HG03354 (cell line): ENCODE results near the gene ZNF417.
"Not testable (repeated sequence)": the region's sequence is repeated elsewhere in the genome, so short reads cannot be mapped to it uniquely, and the experiment has no call there.

Source experiments
- ATAC-seq: cut with Tn5 transposase; IDR thresholded peaks from one replicate; pipeline ENCODE4 v1.9.1; 2021; ENCODE audit warnings: mild to moderate bottlenecking; ENCODE audit not compliant: unreplicated experiment, poor library complexity, severe bottlenecking

ZNF417 gene

DNA sequence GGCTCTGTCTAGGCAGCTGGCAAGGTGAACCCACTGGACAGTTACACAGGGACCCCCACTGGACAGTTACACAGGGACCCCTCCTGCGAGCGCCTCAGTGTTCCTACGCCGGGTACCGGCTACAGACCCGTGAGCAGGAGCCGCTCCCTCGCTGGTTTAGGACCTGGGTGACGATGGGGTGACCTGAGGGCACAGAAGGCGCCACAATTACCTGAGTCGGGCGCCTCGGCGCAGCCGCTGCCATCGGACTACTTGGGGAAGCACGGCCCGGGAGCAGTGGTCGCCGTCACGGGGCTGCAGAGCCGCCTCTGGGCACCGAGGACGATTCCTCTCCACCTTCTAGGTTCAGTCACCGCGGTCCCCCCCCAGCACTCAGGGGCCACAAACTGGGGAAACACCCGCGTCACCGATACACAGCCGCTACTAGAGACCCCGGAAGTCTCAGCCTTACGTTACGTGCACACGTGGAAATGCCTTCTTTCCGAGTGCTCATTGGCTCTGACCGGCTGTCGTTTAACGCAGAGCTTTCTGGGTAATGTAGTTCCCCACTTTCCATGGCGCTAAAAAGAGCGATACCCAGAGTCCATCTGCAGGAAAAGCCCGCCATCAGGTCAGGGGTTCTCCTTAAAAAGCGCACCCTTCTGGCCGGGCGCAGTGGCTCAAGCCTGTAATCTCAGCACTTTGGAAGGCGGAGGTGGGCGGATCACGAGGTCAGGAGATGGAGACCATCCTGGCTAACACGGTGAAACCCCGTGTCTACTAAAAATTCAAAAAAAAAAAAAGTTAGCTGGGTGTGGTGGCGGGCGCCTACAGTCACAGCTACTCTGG lies at the start of gene ZNF417:
ZNF417 (minus strand) TSS at position 425 of the 828 bp plus-strand sequence; CDS start at position 244, 181 bp downstream.
- ATAC-seq, result peak; percentile 98

DNA sequence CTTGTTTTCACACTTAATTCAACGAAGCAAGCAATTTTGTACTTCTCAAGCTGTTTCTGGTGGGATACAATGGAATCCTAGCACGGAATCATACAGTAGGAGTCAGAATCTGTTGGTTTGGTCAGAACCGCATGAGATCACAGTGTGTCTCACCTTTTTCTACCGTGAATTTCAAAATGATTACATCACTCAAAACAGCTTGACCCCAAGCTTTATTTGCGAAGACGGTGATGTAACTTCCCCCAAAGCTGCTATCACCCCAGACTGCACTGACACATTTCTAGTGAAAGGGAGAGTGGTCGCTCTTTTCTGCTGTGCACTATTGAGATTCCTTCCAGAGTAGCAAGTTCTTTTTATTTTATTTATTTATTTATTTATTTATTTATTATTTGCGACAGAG lies 48.4 kb upstream of the ZNF417 start:
- no peak for ATAC-seq

DNA sequence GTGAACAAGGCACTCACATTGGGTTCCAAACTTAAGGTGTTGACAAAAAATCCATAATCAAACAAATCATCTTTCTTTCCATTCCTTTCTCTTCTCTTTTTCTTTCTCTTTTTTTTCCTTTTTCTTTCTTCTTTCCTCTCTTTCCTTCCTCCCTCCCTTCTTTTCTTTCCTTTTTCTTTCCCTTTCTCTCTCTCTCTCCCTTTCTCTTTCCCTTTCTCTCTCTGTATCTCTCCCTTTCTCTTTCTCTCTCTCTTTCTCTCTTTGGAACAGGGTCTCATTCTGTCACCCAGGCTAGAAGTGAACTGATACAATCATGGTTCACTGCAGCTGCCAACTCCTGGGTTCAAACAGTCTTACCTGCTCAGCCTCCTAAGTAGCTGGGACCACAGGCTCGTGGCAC lies 45.4 kb upstream of the ZNF417 start:
- no peak for ATAC-seq

DNA sequence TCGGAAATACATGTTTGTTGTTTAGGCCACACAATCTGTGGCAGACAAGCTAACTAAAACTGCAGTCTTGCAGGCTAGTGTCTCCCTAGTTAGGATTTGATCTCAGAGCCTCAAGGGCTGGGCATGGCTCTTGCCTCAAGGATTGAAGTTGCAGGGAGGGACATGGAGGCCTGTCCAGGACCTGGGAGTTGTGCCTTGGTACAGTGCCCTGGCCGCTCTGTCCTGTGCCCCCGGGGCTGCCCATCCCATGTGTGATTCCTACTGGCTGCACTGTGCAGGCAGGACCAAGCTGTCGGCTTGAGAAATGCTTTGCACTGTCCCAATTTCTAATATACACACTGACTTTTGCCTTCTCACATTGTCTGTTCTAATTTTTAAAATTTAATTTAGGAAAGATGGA lies 38.6 kb upstream of the ZNF417 start:
- no peak for ATAC-seq

DNA sequence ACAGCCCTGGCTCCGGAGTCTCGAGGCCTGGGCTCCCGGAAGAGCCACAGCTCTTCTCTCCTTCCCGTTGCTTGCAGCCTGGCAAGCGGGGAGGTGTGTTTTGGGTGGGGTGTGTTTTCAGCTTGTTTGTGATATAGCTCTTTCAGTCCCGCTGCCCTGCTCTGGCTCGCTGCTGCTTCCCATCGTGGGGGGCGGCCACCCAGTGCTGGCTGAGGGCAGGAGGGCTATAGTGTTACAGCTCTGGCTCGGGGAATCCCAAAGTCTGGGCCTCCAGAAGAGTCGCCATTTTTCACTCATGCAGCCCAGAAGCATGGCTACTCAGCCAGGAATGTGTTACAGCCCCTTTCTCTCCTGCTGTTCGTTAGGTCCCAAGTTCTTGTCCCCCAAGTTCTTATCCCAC lies 33.3 kb upstream of the ZNF417 start:
- no peak for ATAC-seq

DNA sequence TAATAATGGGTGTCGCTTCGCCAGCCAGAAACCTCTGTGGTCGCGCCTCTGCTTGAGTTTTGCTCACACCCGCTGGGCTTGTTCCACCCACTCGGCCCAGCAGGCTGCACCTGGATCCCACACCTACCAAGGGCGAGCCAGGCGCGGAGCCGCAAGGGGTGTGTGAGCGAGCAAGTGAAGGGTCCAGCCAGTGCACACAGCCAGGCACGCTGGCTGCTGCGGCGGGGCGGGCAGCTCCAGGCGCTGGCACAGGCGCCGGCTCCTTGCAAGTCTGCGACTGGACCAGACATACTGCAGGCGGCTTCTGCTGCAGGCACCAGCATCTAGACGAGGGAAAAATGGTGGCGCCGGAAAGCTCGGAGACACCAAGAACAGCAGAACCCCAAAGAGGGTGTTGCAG lies 32.9 kb upstream of the ZNF417 start:
- no peak for ATAC-seq

DNA sequence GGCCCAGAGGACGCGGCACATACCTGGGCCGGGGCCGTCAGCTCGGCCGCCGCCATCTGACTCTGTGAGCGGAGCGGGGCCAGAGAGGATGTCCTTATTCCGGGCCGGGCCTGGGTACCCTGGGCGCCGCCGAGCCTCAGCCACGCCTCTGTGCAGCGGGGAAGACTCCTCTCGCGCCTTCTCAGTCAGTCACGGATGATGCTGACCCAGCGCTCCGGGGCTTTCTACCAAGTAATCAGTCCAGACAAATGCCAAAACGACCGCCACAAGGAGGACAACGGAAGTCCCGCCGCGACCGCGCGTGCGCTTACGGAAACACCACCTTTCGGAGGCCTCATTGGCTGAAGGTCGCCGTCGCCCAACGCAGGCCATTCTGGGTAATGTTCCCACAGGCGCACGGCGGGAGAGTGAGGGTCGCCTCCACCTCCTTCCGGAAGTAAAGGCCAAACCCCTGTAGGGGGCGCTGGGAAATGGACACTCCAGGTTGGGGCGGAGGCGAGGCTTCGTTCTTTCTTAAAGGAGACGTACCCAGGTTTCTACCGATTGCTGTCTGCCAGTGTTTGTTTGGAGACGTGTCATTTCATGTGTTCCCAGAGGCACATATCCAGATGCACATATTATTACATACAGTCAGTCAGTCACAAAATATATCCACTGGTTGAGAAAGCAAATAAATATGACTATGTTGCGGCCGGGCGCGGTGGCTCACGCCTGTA lies 31.2 kb upstream of the ZNF417 start, which contains the start of gene ZNF256:
ZNF256 (minus strand) TSS at position 288 of the 716 bp plus-strand sequence; CDS start at position 56, 232 bp downstream.
- peak; percentile 95 for ATAC-seq

DNA sequence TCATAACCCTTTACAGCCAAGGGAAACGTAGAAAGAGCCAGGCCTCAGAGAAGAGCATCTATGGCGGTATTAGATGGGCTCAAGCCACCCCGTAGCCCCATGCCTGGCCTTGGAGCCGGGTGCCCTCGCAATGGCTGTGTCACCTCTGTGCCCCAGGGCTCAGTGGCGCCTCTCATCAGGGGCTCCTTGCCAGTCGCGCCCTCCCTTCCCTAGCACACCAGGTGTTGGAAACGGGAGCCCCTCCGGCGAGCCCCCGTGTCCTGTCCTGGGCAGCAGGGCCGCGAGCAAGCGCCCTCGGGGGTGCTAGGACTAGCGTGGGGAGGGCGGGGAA lies 30.7 kb upstream of the ZNF417 start:
- peak; percentile 4 for ATAC-seq

DNA sequence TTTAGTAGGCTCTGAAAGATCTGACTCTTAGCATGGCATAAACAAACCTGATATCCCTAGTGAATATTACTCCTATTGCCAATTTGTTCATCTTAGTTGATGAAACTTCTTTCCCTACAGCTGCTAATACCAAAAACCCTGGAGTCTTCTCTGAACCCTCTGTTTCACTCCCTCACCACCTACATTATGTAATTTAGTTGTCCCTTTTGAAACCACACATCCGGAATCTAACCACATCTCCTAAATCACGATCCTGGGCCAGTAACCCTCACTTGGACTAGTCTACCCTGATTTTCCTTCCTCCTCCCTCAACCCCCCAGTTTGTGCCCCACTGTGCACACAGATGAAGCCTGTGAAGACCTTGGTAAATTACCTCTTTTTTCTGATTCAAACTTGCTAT lies 29.9 kb upstream of the ZNF417 start:
- ATAC-seq, result no peak

DNA sequence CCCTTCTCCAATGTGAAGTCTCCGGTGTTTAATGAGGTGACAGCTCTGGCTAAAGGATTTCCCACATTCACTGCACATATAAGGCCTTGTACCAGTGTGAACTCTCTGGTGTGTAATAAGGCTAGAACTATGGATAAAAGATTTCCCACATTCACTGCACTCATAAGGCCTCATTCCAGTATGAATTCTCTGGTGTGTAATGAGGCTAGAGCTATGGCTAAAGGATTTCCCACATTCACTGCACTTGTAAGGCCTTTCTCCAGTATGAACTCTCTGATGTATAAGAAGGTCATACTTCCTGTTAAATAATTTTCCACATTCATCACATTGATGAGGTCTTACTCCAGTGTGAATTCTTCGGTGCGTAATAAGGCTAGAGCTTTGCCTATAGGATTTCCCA lies 25.2 kb upstream of the ZNF417 start:
- ATAC-seq, result no peak

DNA sequence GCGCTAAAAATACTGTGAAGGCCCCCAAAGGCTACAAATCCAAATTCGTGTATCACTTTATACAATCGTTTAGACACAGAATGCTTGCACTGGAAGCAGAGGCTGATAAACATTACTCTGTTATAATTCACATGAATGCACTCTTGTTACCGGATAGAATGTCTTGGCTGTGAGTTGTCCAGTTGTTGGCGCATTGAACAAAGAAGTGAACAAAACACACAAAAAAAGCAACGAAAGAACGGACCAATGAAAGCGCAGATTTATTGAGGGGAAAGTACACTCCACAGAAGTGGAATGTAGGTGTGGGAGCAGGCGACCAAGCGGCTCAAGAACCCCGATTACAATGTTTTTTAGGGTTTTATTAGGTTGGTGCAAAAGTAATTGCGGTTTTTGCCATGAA lies 19.3 kb upstream of the ZNF417 start:
- ATAC-seq, result no peak

DNA sequence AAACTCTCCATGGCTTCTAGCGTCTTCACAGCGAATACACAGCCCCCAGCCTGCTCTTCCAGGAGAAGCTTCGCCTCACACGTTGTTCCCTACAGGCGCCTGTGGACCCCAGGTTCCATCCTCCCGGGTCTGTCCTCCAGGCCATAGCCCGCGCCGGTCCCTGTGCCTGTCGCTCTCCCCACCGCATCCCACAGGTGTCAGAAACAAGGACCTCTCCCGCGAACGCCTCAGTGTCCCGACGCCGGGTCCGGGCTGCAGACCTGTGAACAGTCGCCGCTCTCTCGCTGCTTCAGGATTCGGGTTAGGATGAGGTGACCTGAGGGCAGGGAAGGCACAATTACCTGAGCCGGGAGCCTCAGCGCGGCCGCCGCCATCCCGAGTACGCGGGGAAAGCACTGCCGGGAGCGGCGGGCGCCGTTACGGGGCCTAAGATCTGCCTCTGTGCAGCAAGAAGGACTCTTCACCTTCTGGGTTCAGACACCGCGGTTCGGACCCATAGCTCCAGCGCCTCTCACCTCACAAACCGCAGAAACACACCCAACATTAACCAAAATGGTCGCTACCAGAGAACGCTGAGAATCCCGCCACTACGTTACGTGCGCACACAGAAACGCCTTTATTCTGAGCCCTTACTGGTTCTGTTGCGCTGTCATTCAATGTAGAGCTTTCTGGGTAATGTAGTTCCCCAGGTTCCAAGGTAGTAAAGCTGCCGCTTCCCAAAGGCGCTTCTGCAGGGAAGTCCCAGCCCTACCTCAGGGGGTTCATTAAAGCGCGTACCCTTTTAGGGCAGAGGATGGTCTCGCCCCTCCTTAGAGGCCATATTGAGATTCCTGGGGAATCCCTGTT lies 18.7 kb upstream of the ZNF417 start, which contains the start of gene ZNF418:
ZNF418 (minus strand) TSS at position 583 of the 846 bp plus-strand sequence. CDS start 1,580 bp downstream, outside the sequence.
- ATAC-seq, result peak; percentile 50

DNA sequence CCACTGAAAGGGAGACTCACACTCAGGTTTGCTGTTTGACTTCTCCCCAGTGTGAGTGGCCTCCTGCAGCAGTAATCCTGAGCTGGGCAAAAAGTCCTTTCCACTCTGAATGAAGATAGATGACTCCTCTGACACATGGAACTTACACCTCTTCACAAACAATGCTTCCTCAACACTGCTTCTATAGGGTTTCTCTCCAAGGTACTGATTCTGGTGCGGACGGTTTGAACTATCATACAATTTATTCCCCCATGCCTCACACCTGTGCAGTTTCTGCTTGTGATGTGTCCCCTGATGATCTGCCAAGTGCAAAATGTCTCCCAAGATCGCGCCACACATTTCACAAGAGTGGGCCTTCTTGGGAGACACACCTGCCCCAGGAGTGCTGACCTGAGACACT lies 11.2 kb upstream of the ZNF417 start:
- ATAC-seq, result no peak

DNA sequence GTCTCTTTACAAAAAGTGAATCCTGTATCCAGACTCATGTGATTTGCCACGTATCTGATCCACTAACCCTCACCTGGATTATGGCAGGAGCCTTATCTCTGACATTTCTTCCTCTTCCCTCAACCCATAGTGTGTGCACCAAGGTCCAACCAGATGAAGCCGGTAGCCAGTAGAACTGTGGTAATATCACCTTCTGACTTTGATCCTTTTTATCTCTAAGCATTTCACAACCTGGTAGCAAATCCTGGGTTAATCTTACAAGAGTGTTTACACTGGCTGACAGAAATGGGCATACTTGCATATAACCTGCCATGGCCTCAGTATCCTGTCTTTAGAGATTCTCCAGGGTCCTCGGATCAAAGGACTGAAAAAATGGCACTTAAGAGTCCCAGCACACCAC lies 1.9 kb downstream of the ZNF417 start:
- ATAC-seq, result no peak

DNA sequence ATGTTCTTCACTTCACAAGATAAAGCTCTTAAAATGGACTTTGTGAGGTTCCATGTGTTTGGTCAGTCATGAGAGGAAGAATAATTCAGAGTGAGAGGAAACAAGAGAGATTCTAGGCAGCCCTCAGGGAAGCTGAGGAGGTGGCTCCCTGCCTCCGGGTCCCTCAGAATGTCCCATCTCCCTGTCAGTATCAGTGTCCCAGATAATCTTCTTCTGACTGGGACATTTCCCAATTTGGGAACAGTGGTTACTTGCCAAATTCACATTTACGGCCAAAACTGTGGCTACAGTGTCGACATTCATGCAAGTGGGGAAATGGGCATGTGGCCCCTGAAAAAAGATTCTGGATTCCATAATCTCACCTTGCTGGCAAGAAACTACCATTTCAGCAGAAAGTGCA lies 9.0 kb downstream of the ZNF417 start:
- no peak for ATAC-seq

DNA sequence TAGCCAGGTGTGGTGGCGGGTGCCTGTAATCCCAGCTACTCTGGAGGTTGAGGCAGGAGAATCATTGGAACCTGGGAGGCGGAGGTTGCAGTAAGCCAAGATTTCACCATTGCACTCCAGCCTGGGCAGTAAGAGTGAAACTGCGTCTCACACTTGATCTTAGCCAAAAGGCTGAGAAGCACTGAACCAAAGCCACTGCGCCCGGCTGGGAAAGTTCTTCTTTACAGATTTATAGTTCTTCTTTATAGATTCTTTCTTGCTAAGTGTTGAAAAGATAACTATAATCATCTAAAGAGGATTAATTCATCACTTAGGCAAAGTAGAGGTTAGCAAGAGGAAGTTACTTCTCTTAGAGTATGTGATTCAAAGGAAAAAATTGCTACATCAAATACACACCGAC lies 11.1 kb downstream of the ZNF417 start:
- ATAC-seq, result no peak

DNA sequence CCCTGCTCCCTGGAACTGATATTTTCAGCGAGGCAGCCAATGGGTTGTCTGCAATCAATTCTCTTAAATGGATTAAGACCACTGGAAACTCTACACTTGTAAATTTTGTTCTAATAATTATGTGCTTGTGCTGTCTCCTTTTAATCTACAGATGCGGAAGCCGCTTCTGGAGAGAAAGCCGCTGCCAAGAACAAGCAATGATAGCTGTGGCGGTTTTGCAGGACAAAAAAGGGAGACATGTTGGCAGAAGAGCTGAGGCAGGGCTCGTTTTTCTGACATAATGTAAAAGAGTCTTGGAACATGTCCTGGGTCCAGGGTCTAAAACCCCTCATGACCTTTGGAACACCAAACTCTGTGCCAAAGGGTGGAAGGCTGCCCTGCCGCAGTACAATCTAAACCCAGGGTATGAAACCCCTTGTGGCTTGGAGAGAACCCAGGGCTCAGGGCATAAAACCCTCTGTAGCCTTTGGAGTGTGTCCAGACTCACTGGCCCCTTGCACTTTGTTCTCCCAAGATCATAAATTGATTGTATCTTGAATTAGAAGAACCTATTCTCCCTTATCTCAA lies 12.7 kb downstream of the ZNF417 start:
- ATAC-seq, result no peak

DNA sequence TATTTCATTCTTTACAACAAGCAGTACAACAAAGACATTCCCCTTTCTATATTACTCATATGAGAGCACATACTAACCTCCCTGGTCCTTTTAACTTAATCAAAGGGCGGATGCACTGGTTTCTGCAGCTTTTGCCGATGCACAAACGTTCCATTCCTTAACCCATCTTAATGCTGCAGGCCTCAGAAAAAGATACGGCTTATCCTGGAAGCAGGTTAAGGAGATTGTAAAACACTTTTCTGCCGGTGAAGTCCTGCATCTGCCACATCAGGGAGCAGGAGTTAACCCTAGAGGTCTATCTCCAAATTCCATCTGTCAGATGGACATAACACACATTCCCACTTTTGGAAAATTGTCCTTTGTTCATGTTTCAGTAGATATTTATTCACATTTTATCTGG lies 16.1 kb downstream of the ZNF417 start:
- no peak for ATAC-seq

DNA sequence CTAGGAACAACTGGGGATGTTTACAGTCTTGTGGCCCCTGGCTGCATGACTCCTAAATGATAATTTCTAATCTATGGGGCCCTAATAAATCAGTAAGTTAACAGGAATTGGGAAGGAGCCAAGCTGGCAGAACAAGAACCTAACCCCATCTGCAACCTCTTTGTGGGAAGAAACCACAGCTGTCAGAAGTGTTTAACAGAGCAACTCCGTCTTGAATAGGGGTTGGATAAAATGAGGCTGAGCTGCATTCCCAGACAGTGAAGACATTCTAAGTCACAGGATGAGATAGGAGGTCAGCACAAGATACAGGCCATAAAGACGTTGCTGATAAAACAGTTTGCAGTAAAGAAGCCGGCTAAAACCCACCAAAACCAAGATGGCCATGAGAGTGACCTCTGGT lies 25.7 kb downstream of the ZNF417 start:
- ATAC-seq, result not testable (repeated sequence)
